ENCODE data around the gene GAL. TPM values are rescaled to one million over a fixed set of nuclear protein-coding genes. Genes with fewer than 3 reads are reported as not detected.

The GAL gene
- total RNA-seq, 1 donor from 2014 or later = not detected

GRCh38 chr11:68692115-68692514 is 7.8 kb downstream of the GAL start:
- H3K27me3 Mint-ChIP-seq (ENCODE audit: insufficient read depth, low read depth) = peaks cover 26% of the 10 kb centered on the region
- no peak for DNase-seq (ENCODE audit: low spot score)

GRCh38 chr11:68692871-68693483 is 8.6 kb downstream of the GAL start:
- no peaks in the 10 kb centered on the region for H3K36me3 Mint-ChIP-seq
- H3K4me3 ChIP-seq = no peak overlapping the region
- H3F3A ChIP-seq (ENCODE audit: low read depth) = no peaks in the 10 kb centered on the region
- no peak overlapping the region for H3K27ac ChIP-seq
- no peak overlapping the region for H3K27ac Mint-ChIP-seq
- H2AFZ ChIP-seq (replicated peaks) = no peak overlapping the region
- no peaks in the 10 kb centered on the region for H3K9me3 ChIP-seq (ENCODE audit: low read depth)
- H3K27me3 ChIP-seq = peaks cover 20% of the 10 kb centered on the region
- H4K20me1 ChIP-seq (ENCODE audit: low read depth) = no peaks in the 10 kb centered on the region
- H3K9ac ChIP-seq = no peak overlapping the region
- TF ChIP-seq CTCF (IDR thresholded peaks at IDR 0.05) = no peak
- no peak for TF ChIP-seq EZH2 (IDR thresholded peaks at IDR 0.05)
- TF ChIP-seq EZH2phosphoT487 (IDR thresholded peaks at IDR 0.05) = no peak
- H3K9me3 Mint-ChIP-seq = peaks cover 10% of the 10 kb centered on the region
- H3K4me1 ChIP-seq = peaks cover 6% of the 10 kb centered on the region
- H3K79me2 ChIP-seq (ENCODE audit: low read depth) = no peaks in the 10 kb centered on the region
- no peak overlapping the region for H3K4me2 ChIP-seq
- no peak overlapping the region for H3K4me3 Mint-ChIP-seq
- H3K4me1 Mint-ChIP-seq = no peaks in the 10 kb centered on the region
- peaks cover 22% of the 10 kb centered on the region for H3K27me3 Mint-ChIP-seq (ENCODE audit: insufficient read depth, low read depth)
- H3K36me3 ChIP-seq = no peaks in the 10 kb centered on the region
- no peak for DNase-seq (ENCODE audit: low spot score)

More at GRCh38 chr11:68692115-68692514, 7.8 kb downstream of the GAL start:
- Mint-ChIP-seq H3K27ac (no peak overlapping the region), H3K4me1 (no peaks in the 10 kb centered on the region), H3K9me3 (peaks cover 7% of the 10 kb centered on the region), H3K4me3 (no peak overlapping the region), H3K36me3 (no peaks in the 10 kb centered on the region)
- no peak overlapping the region for H3K4me3 ChIP-seq
- no peaks in the 10 kb centered on the region for H3K9me3 ChIP-seq (ENCODE audit: low read depth)
- no peak for TF ChIP-seq EZH2phosphoT487 (IDR thresholded peaks at IDR 0.05)
- no peak for TF ChIP-seq EZH2 (IDR thresholded peaks at IDR 0.05)
- no peak for TF ChIP-seq CTCF (IDR thresholded peaks at IDR 0.05)
- H2AFZ ChIP-seq (replicated peaks) = no peak overlapping the region
- no peaks in the 10 kb centered on the region for H4K20me1 ChIP-seq (ENCODE audit: low read depth)
- no peaks in the 10 kb centered on the region for H3F3A ChIP-seq (ENCODE audit: low read depth)
- no peaks in the 10 kb centered on the region for H3K36me3 ChIP-seq
- no peak overlapping the region for H3K9ac ChIP-seq
- H3K27me3 ChIP-seq = peaks cover 28% of the 10 kb centered on the region
- H3K27ac ChIP-seq = no peak overlapping the region
- no peak overlapping the region for H3K4me2 ChIP-seq
- H3K79me2 ChIP-seq (ENCODE audit: low read depth) = no peaks in the 10 kb centered on the region
- H3K4me1 ChIP-seq = peaks cover 6% of the 10 kb centered on the region

GRCh38 chr11:68693484-68693882 is 9.1 kb downstream of the GAL start:
- no peak overlapping the region for H3K4me3 Mint-ChIP-seq
- H3K27me3 Mint-ChIP-seq (ENCODE audit: insufficient read depth, low read depth) = peaks cover 19% of the 10 kb centered on the region
- H3K27ac Mint-ChIP-seq = no peak overlapping the region

More at GRCh38 chr11:68693484-68693882, 9.1 kb downstream of the GAL start:
- Mint-ChIP-seq H3K4me1 (no peaks in the 10 kb centered on the region), H3K36me3 (no peaks in the 10 kb centered on the region), H3K9me3 (peaks cover 13% of the 10 kb centered on the region)
- no peaks in the 10 kb centered on the region for H3F3A ChIP-seq (ENCODE audit: low read depth)
- no peaks in the 10 kb centered on the region for H3K36me3 ChIP-seq
- H2AFZ ChIP-seq (replicated peaks) = no peak overlapping the region
- TF ChIP-seq EZH2 (IDR thresholded peaks at IDR 0.05) (no peak), EZH2phosphoT487 (IDR thresholded peaks at IDR 0.05) (no peak), CTCF (IDR thresholded peaks at IDR 0.05) (no peak)
- H3K4me2 ChIP-seq = no peak overlapping the region
- H3K4me1 ChIP-seq = peaks cover 6% of the 10 kb centered on the region
- H3K27me3 ChIP-seq = peaks cover 15% of the 10 kb centered on the region
- no peaks in the 10 kb centered on the region for H3K9me3 ChIP-seq (ENCODE audit: low read depth)
- no peak overlapping the region for H3K9ac ChIP-seq
- no peak overlapping the region for H3K4me3 ChIP-seq
- no peaks in the 10 kb centered on the region for H3K79me2 ChIP-seq (ENCODE audit: low read depth)
- no peaks in the 10 kb centered on the region for H4K20me1 ChIP-seq (ENCODE audit: low read depth)
- no peak for DNase-seq (ENCODE audit: low spot score)
- H3K27ac ChIP-seq = no peak overlapping the region

Measured in neural progenitor cell (in vitro differentiated cells).